CD4-positive, alpha-beta memory T cell (primary cell): ENCODE measurements around the gene LHFPL5. TPM values are rescaled to one million over a fixed set of nuclear protein-coding genes. Genes with fewer than 3 reads are reported as not detected.

ENCODE experiments used
- CTCF ChIA-PET: fragments of 350-600 bp; sonication (Branson Sonifier 250); formaldehyde crosslinking; loops from one replicate; lab custom pipeline; 2021; ENCODE audit warnings: inconsistent platforms; ENCODE audit not compliant: partially characterized antibody; lab: Charles Lee
- POLR2A ChIA-PET: fragments of 350-600 bp; sonication (Branson Sonifier 250); formaldehyde crosslinking; loops from one replicate; lab custom pipeline; 2021; ENCODE audit not compliant: partially characterized antibody; lab: Charles Lee
- DNase-seq, 5 donors: peaks; one replicate each; pipeline versions ENCODE4 v3.0.0 to v3.0.0-alpha.2; 2020 to 2022; ENCODE audit warnings: mixed read lengths in 1 of 5
- H3K27ac ChIP-seq: one replicate; pipeline ENCODE4 v1.7.0; 2013; ENCODE audit warnings: low read depth, low read length
- H3K27me3 ChIP-seq: 2 replicates; pipeline ENCODE4 v1.7.0; 2013; ENCODE audit warnings: mild to moderate bottlenecking, low read length, moderate library complexity; ENCODE audit not compliant: insufficient read depth
- H3K36me3 ChIP-seq: 2 replicates; pipeline ENCODE4 v1.7.0; 2013; ENCODE audit warnings: mild to moderate bottlenecking, low read length, moderate library complexity; ENCODE audit not compliant: insufficient read depth
- H3K4me1 ChIP-seq: 2 replicates; pipeline ENCODE4 v1.7.0; 2013; ENCODE audit warnings: mild to moderate bottlenecking, low read length, moderate library complexity; ENCODE audit not compliant: insufficient read depth
- H3K4me3 ChIP-seq, 2 donors: one replicate each; pipeline ENCODE4 v1.7.0; 2013; ENCODE audit warnings: low read length in 2 of 2, mild to moderate bottlenecking in 1 of 2
- H3K9me3 ChIP-seq, 2 donors: one replicate each; pipeline ENCODE4 v1.7.0; 2013; ENCODE audit warnings: low read length in 2 of 2, control low read depth in 1 of 2; ENCODE audit not compliant: control insufficient read depth in 1 of 2
- H3K27ac Mint-ChIP-seq, 7 donors: one replicate each; pipeline ENCODE4 v1.8.0; 2020 to 2021; ENCODE audit warnings: mixed read lengths in 7 of 7, mild to moderate bottlenecking in 6 of 7, inconsistent platforms in 3 of 7, moderate library complexity in 3 of 7
- H3K27me3 Mint-ChIP-seq, 2 donors: one replicate each; pipeline ENCODE4 v1.8.0; 2020 to 2021; ENCODE audit warnings: mixed read lengths in 2 of 2
- H3K36me3 Mint-ChIP-seq, 2 donors: one replicate each; pipeline ENCODE4 v1.8.0; 2020 to 2021; ENCODE audit warnings: mixed read lengths in 2 of 2, inconsistent platforms in 1 of 2, mild to moderate bottlenecking in 1 of 2
- H3K4me1 Mint-ChIP-seq, 4 donors: one replicate each; pipeline ENCODE4 v1.8.0; 2020 to 2021; ENCODE audit warnings: mixed read lengths in 4 of 4, mild to moderate bottlenecking in 1 of 4
- H3K4me3 Mint-ChIP-seq, 8 donors: one replicate each; pipeline ENCODE4 v1.8.0; 2020 to 2021; ENCODE audit warnings: mixed read lengths in 8 of 8, mild to moderate bottlenecking in 7 of 8, moderate library complexity in 6 of 8, inconsistent platforms in 3 of 8
- H3K9me3 Mint-ChIP-seq, 8 donors: one replicate each; pipeline ENCODE4 v1.8.0; 2020 to 2021; ENCODE audit warnings: mixed read lengths in 8 of 8, mild to moderate bottlenecking in 5 of 8, inconsistent platforms in 3 of 8, moderate library complexity in 1 of 8
- intact Hi-C: fragments of 100-400 bp; cut with micrococcal nuclease; formaldehyde crosslinking; loops from one replicate; pipeline ENCODE4 v1.15.1; 2023
- polyA plus RNA-seq, 2 donors: library from polyadenylated mRNA; unstranded; fragments of 300-500 nt; fragmentation: Illumina TruSeq; gene quantifications; one replicate each; pipeline ENCODE4 v1.2.3, GENCODE V29; 2021
- total RNA-seq, 2 experiments: library from RNA; stranded (reverse); gene quantifications; one replicate each; pipeline ENCODE4 v1.2.3, GENCODE V29; 2021

LHFPL5 gene
- total and polyA plus RNA-seq, 4 experiments from 2014 or later: not detected

GRCh38 chr6:35784200-35784599 lies 21.0 kb upstream of the LHFPL5 start:
- H3K27ac Mint-ChIP-seq: no peak overlapping the region
- peaks cover 44 to 50% of the 10 kb centered on the region in 2 donors for H3K27me3 Mint-ChIP-seq
- H3K4me3 Mint-ChIP-seq: no peak overlapping the region
- ChIA-PET CTCF (no interaction called here), POLR2A (no interaction called here)
- no peaks in the 10 kb centered on the region for H3K9me3 ChIP-seq
- H3K4me1 ChIP-seq: no peaks in the 10 kb centered on the region
- no peak overlapping the region for H3K27ac ChIP-seq
- H3K27me3 ChIP-seq: peaks cover 8% of the 10 kb centered on the region
- H3K4me3 ChIP-seq: no peak overlapping the region
- no peaks in the 10 kb centered on the region for H3K9me3 Mint-ChIP-seq
- no peaks in the 10 kb centered on the region for H3K4me1 Mint-ChIP-seq
- H3K36me3 Mint-ChIP-seq: no peaks in the 10 kb centered on the region
- no peaks in the 10 kb centered on the region for H3K36me3 ChIP-seq
- intact Hi-C loops: no loop called here
- DNase-seq: no peak

- no peak overlapping the region for H3K4me3 Mint-ChIP-seq
- peaks cover 8% of the 10 kb centered on the region for H3K27me3 ChIP-seq
- no peak overlapping the region for H3K27ac ChIP-seq
- H3K4me3 ChIP-seq: no peak overlapping the region
- ChIA-PET CTCF (no interaction called here), POLR2A (interaction anchor here (2.2 kb wide), 1 partner anchor 12 kb away, joined by 11 read pairs; the partner anchor contains the start of gene CLPS)
- DNase-seq: no peak
- intact Hi-C loops: no loop called here
- no peak overlapping the region for H3K27ac Mint-ChIP-seq
- no peaks in the 10 kb centered on the region for H3K36me3 ChIP-seq
- H3K36me3 Mint-ChIP-seq: no peaks in the 10 kb centered on the region
- H3K27me3 Mint-ChIP-seq: peaks cover 43 to 51% of the 10 kb centered on the region in 2 donors
- no peaks in the 10 kb centered on the region for H3K9me3 Mint-ChIP-seq
- no peaks in the 10 kb centered on the region for H3K4me1 Mint-ChIP-seq
- H3K9me3 ChIP-seq: no peaks in the 10 kb centered on the region
- no peaks in the 10 kb centered on the region for H3K4me1 ChIP-seq
Measured at GRCh38 chr6:35786272-35786671, 18.9 kb upstream of the LHFPL5 start.

GRCh38 chr6:35786810-35787209 lies 18.3 kb upstream of the LHFPL5 start:
- no peak overlapping the region for H3K4me3 Mint-ChIP-seq
- no peak overlapping the region for H3K4me3 ChIP-seq
- H3K27ac ChIP-seq: no peak overlapping the region
- intact Hi-C loops: no loop called here
- peaks cover 8% of the 10 kb centered on the region for H3K27me3 ChIP-seq
- no peaks in the 10 kb centered on the region for H3K9me3 Mint-ChIP-seq
- no peak for DNase-seq
- H3K9me3 ChIP-seq: no peaks in the 10 kb centered on the region
- CTCF ChIA-PET: interaction anchor here (1.2 kb wide), 1 partner anchor 10 kb away, joined by 5 read pairs; the partner anchor contains the start of gene CLPS
- H3K36me3 ChIP-seq: no peaks in the 10 kb centered on the region
- no peaks in the 10 kb centered on the region for H3K4me1 Mint-ChIP-seq
- peaks cover 41 to 50% of the 10 kb centered on the region in 2 donors for H3K27me3 Mint-ChIP-seq
- POLR2A ChIA-PET: interaction anchor here (2.2 kb wide), 1 partner anchor 11 kb away, joined by 11 read pairs; the partner anchor contains the start of gene CLPS
- no peaks in the 10 kb centered on the region for H3K4me1 ChIP-seq
- no peaks in the 10 kb centered on the region for H3K36me3 Mint-ChIP-seq
- no peak overlapping the region for H3K27ac Mint-ChIP-seq

GRCh38 chr6:35787266-35788218 lies 17.6 kb upstream of the LHFPL5 start:
- intact Hi-C loops: no loop called here
- Histone ChIP-seq H3K27me3 (peaks cover 8% of the 10 kb centered on the region), H3K36me3 (no peaks in the 10 kb centered on the region), H3K9me3 (no peaks in the 10 kb centered on the region), H3K4me3 (no peak overlapping the region), H3K27ac (no peak overlapping the region), H3K4me1 (no peaks in the 10 kb centered on the region)
- CTCF ChIA-PET: interaction anchor here (0.7 to 1.2 kb wide), 2 partner anchors 9 to 11 kb away, joined by 3 to 5 read pairs; partner anchors contain the start of gene CLPS
- POLR2A ChIA-PET: interaction anchor here (2.2 kb wide), 1 partner anchor 10 kb away, joined by 11 read pairs; the partner anchor contains the start of gene CLPS
- Mint-ChIP-seq H3K9me3 (no peaks in the 10 kb centered on the region), H3K27me3 (peaks cover 35 to 46% of the 10 kb centered on the region in 2 donors), H3K4me1 (no peaks in the 10 kb centered on the region), H3K36me3 (no peaks in the 10 kb centered on the region), H3K27ac (no peak overlapping the region), H3K4me3 (no peak overlapping the region)
- no peak for DNase-seq

- ChIA-PET CTCF (interaction anchor here (0.9 kb wide), 1 partner anchor 552 kb away, joined by 3 read pairs; no protein-coding TSS in a partner anchor), POLR2A (no interaction called here)
- intact Hi-C loops: no loop called here
- no peaks in the 10 kb centered on the region for H3K36me3 ChIP-seq
- no peak for DNase-seq
- Mint-ChIP-seq H3K4me1 (no peaks in the 10 kb centered on the region), H3K27ac (no peak overlapping the region), H3K9me3 (no peaks in the 10 kb centered on the region), H3K36me3 (no peaks in the 10 kb centered on the region), H3K4me3 (no peak overlapping the region), H3K27me3 (peaks cover 36 to 46% of the 10 kb centered on the region in 2 donors)
- H3K4me3 ChIP-seq: no peak overlapping the region
- peaks cover 8% of the 10 kb centered on the region for H3K27me3 ChIP-seq
- no peaks in the 10 kb centered on the region for H3K9me3 ChIP-seq
- H3K4me1 ChIP-seq: no peaks in the 10 kb centered on the region
- no peak overlapping the region for H3K27ac ChIP-seq
Measured at GRCh38 chr6:35788423-35788982, 16.6 kb upstream of the LHFPL5 start.

- intact Hi-C loops: no loop called here
- CTCF ChIA-PET: no interaction called here
- peaks cover 26 to 34% of the 10 kb centered on the region in 2 donors for H3K27me3 Mint-ChIP-seq
Measured at GRCh38 chr6:35790683-35791082, 14.5 kb upstream of the LHFPL5 start.

More at GRCh38 chr6:35790683-35791082, 14.5 kb upstream of the LHFPL5 start:
- H3K4me1 Mint-ChIP-seq: no peaks in the 10 kb centered on the region
- peaks cover 8% of the 10 kb centered on the region for H3K27me3 ChIP-seq
- H3K4me1 ChIP-seq: no peaks in the 10 kb centered on the region
- no peak overlapping the region for H3K4me3 ChIP-seq
- no peaks in the 10 kb centered on the region for H3K36me3 Mint-ChIP-seq
- no peak for DNase-seq
- H3K36me3 ChIP-seq: no peaks in the 10 kb centered on the region
- H3K4me3 Mint-ChIP-seq: no peak overlapping the region
- POLR2A ChIA-PET: no interaction called here
- H3K9me3 ChIP-seq: no peaks in the 10 kb centered on the region
- H3K9me3 Mint-ChIP-seq: no peaks in the 10 kb centered on the region
- H3K27ac Mint-ChIP-seq: no peak overlapping the region
- no peak overlapping the region for H3K27ac ChIP-seq
